ENCODE measurements around the gene C2CD4C. TPM values are rescaled to one million over a fixed set of nuclear protein-coding genes. Genes with fewer than 3 reads are reported as not detected.
"Not testable (repeated sequence)": the region's sequence is repeated elsewhere in the genome, so short reads cannot be mapped to it uniquely, and the experiment has no call there.

The C2CD4C gene
- total and polyA plus RNA-seq, 5 experiments from 2014 or later, result not detected

DNA sequence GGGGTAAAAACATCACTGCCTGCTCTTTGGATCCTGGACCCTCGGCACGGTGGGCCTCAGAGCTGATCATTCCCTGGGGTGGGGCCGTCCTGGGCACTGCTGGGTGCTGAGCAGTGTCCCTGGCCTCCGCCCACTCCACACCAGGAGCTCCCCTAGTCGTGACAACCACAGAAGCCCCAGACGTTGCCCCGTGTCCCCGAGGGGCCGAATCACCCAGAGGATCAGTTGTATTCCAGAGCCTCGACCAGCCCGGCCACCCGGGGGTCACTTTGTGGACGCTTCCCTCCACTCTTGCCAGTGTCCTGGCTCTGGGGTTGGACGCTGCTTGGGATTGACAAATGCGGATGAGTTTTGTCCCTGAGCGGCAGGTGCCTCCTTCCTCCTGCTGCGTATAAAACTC lies 10.2 kb downstream of the C2CD4C start:
- POLR2A ChIA-PET, result no interaction called here
- ATAC-seq (no peak), DNase-seq (peak in 1 of 10 donors; percentile 44)
- H3K9me3 Mint-ChIP-seq, result peaks cover 0 to 13% (median 0%) of the 10 kb centered on the region in 9 donors
- peaks cover 1 to 28% (median 7%) of the 10 kb centered on the region in 5 donors for H3K27me3 Mint-ChIP-seq
- H3K4me3 Mint-ChIP-seq, result no peak overlapping the region
- no peaks in the 10 kb centered on the region for H3K36me3 Mint-ChIP-seq
- H3K4me1 Mint-ChIP-seq, result peaks cover 0 to 5% (median 2%) of the 10 kb centered on the region in 4 donors
- no peak overlapping the region for H3K27ac Mint-ChIP-seq

DNA sequence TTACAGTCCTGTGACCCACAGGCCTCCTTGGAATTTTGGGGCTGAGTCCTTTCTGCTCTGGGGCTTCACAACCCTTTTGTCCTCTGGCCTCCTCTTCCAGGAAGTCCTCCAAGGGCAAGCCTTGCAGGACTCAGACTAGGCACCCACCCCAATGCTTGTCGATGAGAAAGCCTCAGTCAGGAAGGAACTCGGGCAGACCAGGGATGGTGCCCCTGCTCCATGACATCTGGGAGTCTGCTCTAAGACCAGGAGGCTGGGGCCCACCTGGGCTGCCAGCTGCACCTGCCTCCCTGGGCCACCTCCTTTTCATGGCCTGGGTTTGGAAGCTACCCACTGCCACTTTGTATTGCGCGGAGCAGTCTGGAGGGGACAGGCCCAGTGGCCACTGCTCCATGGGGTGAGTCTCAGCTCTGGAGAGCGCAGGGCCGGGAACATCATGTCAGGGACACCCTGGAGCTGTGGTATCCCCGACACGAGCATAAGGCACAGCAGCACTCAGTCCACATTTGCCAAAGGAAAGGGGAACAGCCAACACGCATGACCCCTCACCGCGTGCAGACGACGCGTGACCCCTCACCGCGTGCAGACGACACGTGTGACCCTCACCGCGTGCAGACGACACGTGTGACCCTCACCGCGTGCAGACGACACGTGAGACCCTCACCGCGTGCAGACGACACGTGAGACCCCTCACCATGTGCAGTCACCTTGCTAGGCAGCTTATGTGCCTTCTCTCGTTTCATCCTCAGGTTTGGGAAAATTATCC lies 10.8 kb downstream of the C2CD4C start:
- Mint-ChIP-seq H3K36me3 (no peaks in the 10 kb centered on the region), H3K27me3 (peaks cover 1 to 22% (median 7%) of the 10 kb centered on the region in 5 donors), H3K9me3 (peaks cover 0 to 19% (median 2%) of the 10 kb centered on the region in 9 donors), H3K4me3 (no peak overlapping the region), H3K4me1 (peaks cover 0 to 5% (median 3%) of the 10 kb centered on the region in 4 donors), H3K27ac (peak overlapping the region in 1 of 10 donors; percentile 57)
- peak in 1 of 10 donors; percentile 35 for DNase-seq
- POLR2A ChIA-PET, result no interaction called here
- ATAC-seq, result no peak

DNA sequence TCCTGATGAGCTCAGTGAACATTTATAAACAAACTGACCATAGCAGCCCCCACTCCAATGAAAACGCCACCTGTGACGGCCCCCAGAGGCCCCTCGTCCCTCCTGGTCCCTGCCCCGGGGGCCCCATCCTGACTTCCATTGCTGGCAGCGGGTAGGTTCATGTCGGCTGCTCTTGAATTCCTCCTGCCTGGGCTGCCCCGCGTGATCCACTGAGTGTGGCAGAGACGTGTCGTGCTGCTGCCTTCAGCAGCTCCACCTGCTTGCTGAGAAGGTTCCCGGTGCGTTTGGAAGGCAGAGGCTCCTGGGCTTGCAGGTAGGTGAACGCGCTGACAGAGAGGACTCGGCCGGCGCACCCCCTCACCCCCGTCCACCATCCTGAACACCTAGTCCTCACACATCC lies 11.6 kb downstream of the C2CD4C start:
- Mint-ChIP-seq H3K27me3 (peaks cover 0 to 14% (median 4%) of the 10 kb centered on the region in 5 donors), H3K4me3 (peak overlapping the region in 1 of 10 donors; percentile 54), H3K27ac (peak overlapping the region in 2 of 10 donors; percentile 47 to 51), H3K9me3 (peaks cover 0 to 24% (median 2%) of the 10 kb centered on the region in 9 donors), H3K36me3 (no peaks in the 10 kb centered on the region), H3K4me1 (peaks cover 0 to 9% (median 3%) of the 10 kb centered on the region in 4 donors)
- no peak for ATAC-seq
- POLR2A ChIA-PET, result no interaction called here
- DNase-seq, result peak in 1 of 10 donors; percentile 48

DNA sequence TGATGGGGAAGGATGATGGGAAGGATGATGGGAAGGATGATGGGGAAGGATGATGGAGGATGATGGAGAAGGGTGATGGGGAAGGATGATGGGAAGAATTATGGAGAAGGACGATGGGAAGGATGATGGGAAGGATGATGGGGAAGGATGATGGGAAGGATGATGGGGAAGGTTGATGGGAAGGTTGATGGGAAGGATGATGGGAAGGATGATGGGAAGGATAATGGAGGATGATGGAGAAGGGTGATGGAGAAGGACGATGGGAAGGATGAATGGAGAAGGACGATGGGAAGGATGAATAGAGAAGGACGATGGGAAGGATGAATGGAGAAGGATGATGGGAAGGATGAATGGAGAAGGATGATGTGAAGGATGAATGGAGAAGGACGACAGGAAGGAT lies 13.5 kb downstream of the C2CD4C start:
- Mint-ChIP-seq H3K4me3 (no peak overlapping the region), H3K9me3 (peaks cover 0 to 24% (median 2%) of the 10 kb centered on the region in 9 donors), H3K27ac (peak overlapping the region in 4 of 10 donors; percentile 46 to 78 (median 67)), H3K4me1 (peaks cover 0 to 9% (median 3%) of the 10 kb centered on the region in 4 donors), H3K36me3 (no peaks in the 10 kb centered on the region), H3K27me3 (peaks cover 0 to 6% (median 2%) of the 10 kb centered on the region in 5 donors)
- POLR2A ChIA-PET, result no interaction called here
- no peak for ATAC-seq
- no peak for DNase-seq

DNA sequence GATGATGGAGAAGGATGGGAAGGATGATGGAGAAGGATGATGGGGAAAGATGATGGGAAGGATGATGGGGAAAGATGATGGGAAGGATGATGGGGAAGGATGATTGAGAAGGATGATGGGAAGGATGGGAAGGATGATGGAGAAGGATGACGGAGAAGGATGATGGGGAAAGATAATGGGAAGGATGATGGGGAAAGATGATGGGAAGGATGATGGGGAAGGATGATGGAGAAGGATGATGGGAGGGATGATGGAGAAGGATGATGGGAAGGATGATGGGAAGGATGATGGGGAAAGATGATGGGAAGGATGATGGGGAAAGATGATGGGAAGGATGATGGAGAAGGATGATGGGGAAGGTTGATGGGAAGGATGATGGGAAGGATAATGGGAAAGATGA lies 14.1 kb downstream of the C2CD4C start:
- ATAC-seq, H3K36me3 Mint-ChIP-seq, H3K27ac Mint-ChIP-seq, H3K27me3 Mint-ChIP-seq, DNase-seq, H3K4me1 Mint-ChIP-seq, H3K4me3 Mint-ChIP-seq, POLR2A ChIA-PET: not testable (repeated sequence)
- peaks cover 0 to 24% (median 2%) of the 10 kb centered on the region in 9 donors for H3K9me3 Mint-ChIP-seq

DNA sequence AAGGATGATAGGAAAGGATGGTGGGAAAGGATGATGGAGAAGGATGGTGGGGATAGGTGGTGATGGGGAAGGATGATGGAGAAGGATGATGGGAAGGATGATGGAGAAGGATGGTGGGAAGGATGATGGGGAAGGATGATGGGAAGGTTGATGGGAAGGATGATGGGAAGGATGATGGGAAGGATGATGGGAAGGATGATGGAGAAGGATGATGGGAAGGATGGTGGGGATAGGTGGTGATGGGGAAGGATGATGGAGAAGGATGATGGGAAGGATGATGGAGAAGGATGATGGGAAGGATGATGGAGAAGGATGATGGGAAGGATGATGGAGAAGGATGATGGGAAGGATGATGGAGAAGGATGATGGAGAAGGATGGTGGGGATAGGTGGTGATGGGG lies 15.4 kb downstream of the C2CD4C start:
- H3K36me3 Mint-ChIP-seq, POLR2A ChIA-PET, H3K4me1 Mint-ChIP-seq, ATAC-seq, H3K27me3 Mint-ChIP-seq: not testable (repeated sequence)
- DNase-seq, result peak in 1 of 10 donors; percentile 30
- H3K27ac Mint-ChIP-seq, result peak overlapping the region in 4 of 10 donors; percentile 15 to 88 (median 69)
- peaks cover 0 to 24% (median 2%) of the 10 kb centered on the region in 9 donors for H3K9me3 Mint-ChIP-seq
- H3K4me3 Mint-ChIP-seq, result peak overlapping the region in 1 of 10 donors; percentile 65

GRCh38 chr19:392375-392970 lies 16.5 kb downstream of the C2CD4C start:
- DNase-seq (peak in 1 of 10 donors; percentile 50), ATAC-seq (no peak)
- H3K27ac Mint-ChIP-seq, result no peak overlapping the region
- H3K27me3 Mint-ChIP-seq, result peaks cover 2 to 17% (median 4%) of the 10 kb centered on the region in 5 donors
- peaks cover 0 to 24% (median 2%) of the 10 kb centered on the region in 9 donors for H3K9me3 Mint-ChIP-seq
- H3K4me3 Mint-ChIP-seq, result peak overlapping the region in 1 of 10 donors; percentile 29
- POLR2A ChIA-PET, result no interaction called here
- peaks cover 0 to 9% (median 3%) of the 10 kb centered on the region in 4 donors for H3K4me1 Mint-ChIP-seq
- H3K36me3 Mint-ChIP-seq, result peaks cover 0 to 2% (median 0%) of the 10 kb centered on the region in 3 donors

DNA sequence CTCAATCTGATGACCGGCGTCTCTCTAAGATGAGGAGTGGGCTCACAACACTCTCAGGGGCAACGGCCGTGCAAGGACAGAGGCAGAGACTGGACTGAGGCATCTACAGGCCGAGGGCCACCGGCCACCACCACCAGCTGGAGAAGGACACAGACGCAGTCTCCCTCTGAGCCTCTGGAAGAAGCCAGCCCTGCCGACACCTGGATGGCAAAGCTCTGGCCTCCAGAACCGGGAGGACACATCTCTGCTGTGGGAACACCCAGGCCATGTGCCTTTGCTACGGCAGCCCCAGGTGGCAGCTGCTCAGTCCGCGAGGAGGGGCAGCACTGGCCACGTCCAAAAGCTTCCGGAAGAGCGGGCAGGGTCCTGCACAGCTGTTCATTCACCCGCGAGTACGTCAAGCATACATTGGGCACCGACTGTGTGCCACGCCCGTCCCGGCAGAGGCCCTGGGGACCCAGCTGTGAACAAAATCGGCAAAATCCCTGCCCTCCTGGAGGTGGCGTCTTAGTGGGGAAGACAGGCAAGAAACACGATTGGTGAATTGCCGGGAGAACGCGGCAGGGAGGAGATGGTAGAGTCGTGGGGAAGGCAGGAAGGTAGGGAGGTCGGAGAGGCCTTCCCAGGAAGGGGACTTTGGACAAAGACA lies 17.1 kb downstream of the C2CD4C start:
- ATAC-seq (no peak), DNase-seq (peak in 1 of 10 donors; percentile 28)
- Mint-ChIP-seq H3K4me1 (peaks cover 0 to 9% (median 3%) of the 10 kb centered on the region in 4 donors), H3K36me3 (peaks cover 0 to 2% (median 0%) of the 10 kb centered on the region in 3 donors), H3K27ac (no peak overlapping the region), H3K27me3 (peaks cover 3 to 20% (median 7%) of the 10 kb centered on the region in 5 donors), H3K9me3 (peaks cover 0 to 24% (median 2%) of the 10 kb centered on the region in 9 donors), H3K4me3 (no peak overlapping the region)
- POLR2A ChIA-PET, result no interaction called here

DNA sequence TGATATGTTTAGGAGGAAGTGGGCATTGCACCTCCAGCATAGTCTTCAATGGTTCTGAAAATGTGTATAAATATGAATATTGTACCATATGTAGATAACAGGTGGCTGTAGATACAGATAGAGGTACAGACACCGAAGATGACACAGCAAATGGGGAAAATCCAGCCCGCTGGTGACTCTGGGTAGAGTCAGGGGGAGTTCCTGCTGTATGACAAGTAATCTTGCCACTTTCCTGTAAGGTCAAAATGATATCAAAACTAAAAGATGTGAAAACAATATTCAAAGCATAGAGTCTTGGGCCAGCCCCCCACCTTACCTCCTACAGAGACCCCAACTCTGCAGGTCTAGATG lies 17.8 kb downstream of the C2CD4C start:
- Mint-ChIP-seq H3K4me1 (peaks cover 0 to 9% (median 3%) of the 10 kb centered on the region in 4 donors), H3K4me3 (no peak overlapping the region), H3K9me3 (peaks cover 0 to 24% (median 2%) of the 10 kb centered on the region in 9 donors), H3K27me3 (peaks cover 4 to 26% (median 10%) of the 10 kb centered on the region in 5 donors), H3K36me3 (peaks cover 0 to 2% (median 0%) of the 10 kb centered on the region in 3 donors), H3K27ac (peak overlapping the region in 1 of 10 donors; percentile 17)
- ATAC-seq (no peak), DNase-seq (no peak)
- POLR2A ChIA-PET, result no interaction called here

GRCh38 chr19:390386-391206 lies 18.4 kb downstream of the C2CD4C start:
- Mint-ChIP-seq H3K4me3 (no peak overlapping the region), H3K4me1 (peaks cover 0 to 9% (median 1%) of the 10 kb centered on the region in 4 donors), H3K27ac (no peak overlapping the region), H3K9me3 (peaks cover 0 to 18% (median 0%) of the 10 kb centered on the region in 9 donors), H3K36me3 (peaks cover 0 to 2% (median 0%) of the 10 kb centered on the region in 3 donors), H3K27me3 (peaks cover 9 to 32% (median 16%) of the 10 kb centered on the region in 5 donors)
- POLR2A ChIA-PET, result no interaction called here
- DNase-seq (peak in 1 of 10 donors; percentile 46), ATAC-seq (no peak)

- no peak for ATAC-seq
- Mint-ChIP-seq H3K4me1 (peaks cover 0 to 9% (median under 1%) of the 10 kb centered on the region in 4 donors), H3K9me3 (peaks cover 0 to 12% (median 0%) of the 10 kb centered on the region in 9 donors), H3K36me3 (peaks cover 0 to 2% (median 0%) of the 10 kb centered on the region in 3 donors), H3K27ac (no peak overlapping the region), H3K27me3 (peaks cover 14 to 37% (median 18%) of the 10 kb centered on the region in 5 donors), H3K4me3 (no peak overlapping the region)
- peak in 1 of 10 donors; percentile 35 for DNase-seq
- POLR2A ChIA-PET, result no interaction called here
Measured at GRCh38 chr19:389935-390289, 19.0 kb downstream of the C2CD4C start.

All from naive thymus-derived CD8-positive, alpha-beta T cell (primary cell).